ENCODE measurements around the gene CWF19L2.

CWF19L2 gene

GRCh38 chr11:107301878-107302277, 155.7 kb downstream of the CWF19L2 start:
- no peak for DNase-seq (ENCODE audit: low spot score)

GRCh38 chr11:107293677-107294344, 163.8 kb downstream of the CWF19L2 start:
- DNase-seq (ENCODE audit: low spot score) = no peak

GRCh38 chr11:107282195-107282594, 175.4 kb downstream of the CWF19L2 start:
- DNase-seq (ENCODE audit: low spot score) = no peak

Data from hepatic stellate cell (primary cell).